ENCODE data around the gene SEC24C.

SEC24C gene

GRCh38 chr10:73809061-73809818 lies 65.1 kb downstream of the SEC24C start:
- DNase-seq (ENCODE audit: low spot score): no peak
- no peak for TF ChIP-seq CTCF (conservative IDR thresholded peaks at IDR 0.05; ENCODE audit: low read depth)
- CTCF ChIA-PET: interaction anchor here (0.6 kb wide), 1 partner anchor 1183 kb away, joined by 3 read pairs; the partner anchor contains the start of gene MICU1
- POLR2A ChIA-PET (ENCODE audit: low non-redundant PET): no interaction called here
- H3K27ac ChIP-seq: no peak overlapping the region

- CTCF ChIA-PET: interaction anchor here (0.5 to 1.0 kb wide), 3 partner anchors 9 to 293 kb away, joined by 3 read pairs; no protein-coding TSS in a partner anchor
- TF ChIP-seq CTCF (conservative IDR thresholded peaks at IDR 0.05; ENCODE audit: low read depth): no peak
These were observed 66.2 kb downstream of the SEC24C start for GRCh38 chr10:73810358-73810734.

GRCh38 chr10:73810735-73811465 lies 66.7 kb downstream of the SEC24C start:
- DNase-seq (ENCODE audit: low spot score): peak; percentile 54
- no peak for TF ChIP-seq CTCF (conservative IDR thresholded peaks at IDR 0.05; ENCODE audit: low read depth)
- H3K27ac ChIP-seq: peak overlapping the region; percentile 83
- POLR2A ChIA-PET (ENCODE audit: low non-redundant PET): interaction anchor here (0.8 to 0.9 kb wide), 2 partner anchors 25 to 29 kb away, joined by 3 to 4 read pairs; partner anchors contain the start of gene CHCHD1
- CTCF ChIA-PET: interaction anchor here (0.5 to 1.0 kb wide), 2 partner anchors 9 to 292 kb away, joined by 3 read pairs; no protein-coding TSS in a partner anchor

More at GRCh38 chr10:73810358-73810734, 66.2 kb downstream of the SEC24C start:
- peak overlapping the region; percentile 83 for H3K27ac ChIP-seq
- POLR2A ChIA-PET (ENCODE audit: low non-redundant PET): interaction anchor here (0.8 to 0.9 kb wide), 2 partner anchors 24 to 28 kb away, joined by 3 to 4 read pairs; partner anchors contain the start of gene CHCHD1
- no peak for DNase-seq (ENCODE audit: low spot score)

- ChIA-PET POLR2A (ENCODE audit: low non-redundant PET) (interaction anchor here (0.7 kb wide), 1 partner anchor 40 kb away, joined by 3 read pairs; no protein-coding TSS in a partner anchor), CTCF (interaction anchor here (0.6 kb wide), 1 partner anchor 1072 kb away, joined by 4 read pairs; no protein-coding TSS in a partner anchor)
- DNase-seq (ENCODE audit: low spot score): no peak
- TF ChIP-seq CTCF (conservative IDR thresholded peaks at IDR 0.05; ENCODE audit: low read depth): no peak
- H3K27ac ChIP-seq: peak overlapping the region; percentile 52
These were observed 68.5 kb downstream of the SEC24C start for GRCh38 chr10:73812657-73813056.

GRCh38 chr10:73813333-73813732 lies 69.2 kb downstream of the SEC24C start:
- no peak for DNase-seq (ENCODE audit: low spot score)
- H3K27ac ChIP-seq: peak overlapping the region; percentile 24; the same call in 1 of the 2 replicates
- CTCF ChIA-PET: no interaction called here
- POLR2A ChIA-PET (ENCODE audit: low non-redundant PET): no interaction called here
- no peak for TF ChIP-seq CTCF (conservative IDR thresholded peaks at IDR 0.05; ENCODE audit: low read depth)

GRCh38 chr10:73814276-73814895 lies 70.2 kb downstream of the SEC24C start:
- ChIA-PET CTCF (interaction anchor here (0.7 to 0.9 kb wide), 3 partner anchors 16 to 35 kb away, joined by 3 to 4 read pairs (median 3); no protein-coding TSS in a partner anchor), POLR2A (ENCODE audit: low non-redundant PET) (no interaction called here)
- no peak for DNase-seq (ENCODE audit: low spot score)
- no peak for TF ChIP-seq CTCF (conservative IDR thresholded peaks at IDR 0.05; ENCODE audit: low read depth)
- H3K27ac ChIP-seq: peak overlapping the region; percentile 24

Data from RWPE1 (cell line).